ENCODE data around the gene MYRIP.
A peak's percentile ranks its signal among the peaks of the same experiment; 100 is the strongest.

The MYRIP gene

DNA sequence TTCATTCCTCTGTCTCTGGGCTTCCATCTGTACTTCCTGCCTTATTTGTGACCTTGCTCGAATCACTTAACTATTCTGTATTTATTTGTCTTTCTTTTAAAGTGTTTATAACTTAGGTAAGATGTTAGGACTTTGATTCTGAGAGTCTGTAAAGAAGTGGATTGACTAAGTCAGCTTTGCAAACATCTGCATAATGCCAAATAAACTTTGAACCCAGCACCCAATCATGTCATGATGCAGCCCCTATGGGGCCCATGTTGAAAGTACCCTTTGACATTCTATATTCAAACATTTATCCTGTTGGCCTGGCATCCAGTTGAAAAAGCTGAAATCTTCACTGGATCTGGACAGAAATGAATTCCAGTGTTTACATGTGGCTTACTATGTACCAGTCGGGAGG is 3.8 kb upstream of the MYRIP start:
- no peak for DNase-seq (ENCODE audit: extremely low spot score)
- ChIA-PET POLR2A (no interaction called here), CTCF (no interaction called here)
- TF ChIP-seq, protein P1, sequence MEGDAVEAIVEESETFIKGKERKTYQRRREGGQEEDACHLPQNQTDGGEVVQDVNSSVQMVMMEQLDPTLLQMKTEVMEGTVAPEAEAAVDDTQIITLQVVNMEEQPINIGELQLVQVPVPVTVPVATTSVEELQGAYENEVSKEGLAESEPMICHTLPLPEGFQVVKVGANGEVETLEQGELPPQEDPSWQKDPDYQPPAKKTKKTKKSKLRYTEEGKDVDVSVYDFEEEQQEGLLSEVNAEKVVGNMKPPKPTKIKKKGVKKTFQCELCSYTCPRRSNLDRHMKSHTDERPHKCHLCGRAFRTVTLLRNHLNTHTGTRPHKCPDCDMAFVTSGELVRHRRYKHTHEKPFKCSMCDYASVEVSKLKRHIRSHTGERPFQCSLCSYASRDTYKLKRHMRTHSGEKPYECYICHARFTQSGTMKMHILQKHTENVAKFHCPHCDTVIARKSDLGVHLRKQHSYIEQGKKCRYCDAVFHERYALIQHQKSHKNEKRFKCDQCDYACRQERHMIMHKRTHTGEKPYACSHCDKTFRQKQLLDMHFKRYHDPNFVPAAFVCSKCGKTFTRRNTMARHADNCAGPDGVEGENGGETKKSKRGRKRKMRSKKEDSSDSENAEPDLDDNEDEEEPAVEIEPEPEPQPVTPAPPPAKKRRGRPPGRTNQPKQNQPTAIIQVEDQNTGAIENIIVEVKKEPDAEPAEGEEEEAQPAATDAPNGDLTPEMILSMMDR (IDR thresholded peaks at IDR 0.05; ENCODE audit: control extremely low read depth, extremely low read depth, low read depth, missing control alignments): no peak

DNA sequence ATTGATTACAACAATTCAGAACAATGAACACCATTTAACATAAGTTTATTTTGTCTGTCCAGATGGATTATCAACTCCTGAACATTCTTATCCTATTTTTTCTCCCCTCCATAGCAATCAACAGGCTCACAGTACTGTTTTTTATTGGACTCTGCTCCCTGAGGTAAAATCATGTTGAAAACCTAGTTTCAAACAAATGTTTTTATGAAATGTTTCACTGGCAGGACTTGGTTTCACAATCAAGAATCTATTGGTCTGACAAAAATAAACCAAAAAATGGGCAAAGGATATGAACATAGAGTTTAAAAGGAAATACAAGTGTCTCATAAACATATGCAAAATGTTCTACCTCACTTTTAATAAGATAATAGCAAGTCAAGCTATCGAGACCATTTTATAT is 2.6 kb upstream of the MYRIP start:
- ChIA-PET POLR2A (no interaction called here), CTCF (no interaction called here)
- TF ChIP-seq, protein P1 (IDR thresholded peaks at IDR 0.05; ENCODE audit: control extremely low read depth, extremely low read depth, low read depth, missing control alignments): no peak
- no peak for DNase-seq (ENCODE audit: extremely low spot score)

DNA sequence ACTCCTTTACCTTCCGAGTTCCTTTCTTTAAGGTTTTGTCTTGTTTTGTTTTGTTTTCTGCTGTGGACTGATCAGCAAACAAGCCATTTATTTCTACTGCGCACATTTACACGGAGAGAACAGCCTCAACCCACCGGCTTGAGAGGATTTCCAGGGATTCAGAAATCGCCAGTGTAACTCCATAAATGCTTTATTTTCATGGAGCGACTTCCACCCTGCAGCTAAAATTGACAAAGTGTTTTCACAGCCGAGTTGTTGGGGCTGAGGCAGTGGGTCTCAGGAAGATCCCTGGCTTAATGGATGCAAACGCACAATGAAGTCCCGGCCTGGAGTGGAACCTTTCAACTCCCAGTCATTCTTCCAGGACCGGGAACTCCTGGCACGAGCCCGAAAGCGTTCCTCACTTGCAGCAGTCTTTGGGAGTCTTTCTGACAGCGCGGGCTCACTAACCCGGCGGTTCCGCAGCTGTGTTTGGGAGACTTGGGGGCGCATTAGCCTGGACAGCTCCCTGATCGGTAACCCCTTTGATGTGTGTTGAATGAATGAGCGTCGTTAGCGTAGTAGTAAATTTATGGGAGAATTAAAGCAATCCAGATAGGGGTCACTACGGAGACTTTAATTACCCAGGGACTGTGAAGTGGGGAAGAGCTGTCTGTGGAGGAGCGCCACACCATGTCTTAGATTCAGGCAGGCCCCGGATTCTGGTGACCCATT is 785 bp upstream of the MYRIP start:
- no peak for DNase-seq (ENCODE audit: extremely low spot score)
- CTCF ChIA-PET: interaction anchor here (1.2 kb wide), 1 partner anchor 370 kb away, joined by 3 read pairs; no protein-coding TSS in a partner anchor
- TF ChIP-seq, protein P1 (IDR thresholded peaks at IDR 0.05; ENCODE audit: control extremely low read depth, extremely low read depth, low read depth, missing control alignments): no peak
- POLR2A ChIA-PET: no interaction called here

DNA sequence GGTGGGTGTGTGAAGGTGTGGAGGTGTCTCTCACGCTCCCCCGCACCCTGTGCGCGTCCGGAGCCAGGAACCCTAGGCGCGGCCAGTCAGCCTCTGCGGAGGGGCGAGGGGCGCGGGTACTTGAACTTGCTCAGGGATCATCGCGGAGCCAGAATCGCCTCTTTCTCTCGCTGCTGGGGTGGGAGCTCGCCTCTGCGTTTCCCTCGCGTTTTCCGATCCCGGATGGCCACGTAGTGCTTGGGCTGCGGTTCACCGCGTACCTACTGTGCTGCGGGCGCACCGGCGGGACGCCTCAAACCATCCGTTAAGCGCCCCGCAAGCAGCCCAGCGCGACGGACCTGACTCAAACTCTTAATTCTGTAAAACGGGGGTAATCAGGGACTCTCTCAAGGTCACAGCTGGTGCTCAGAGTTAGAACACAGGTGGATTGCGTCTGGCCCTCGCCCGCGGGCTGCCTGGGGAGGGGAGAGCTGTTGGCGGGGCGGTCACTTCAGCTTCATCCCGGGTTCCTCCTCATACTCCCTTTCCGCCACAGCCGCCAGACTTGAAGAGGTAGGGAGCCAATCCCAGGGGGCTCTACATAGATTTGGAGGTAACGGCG is 686 bp downstream of the MYRIP start:
- ChIA-PET POLR2A (no interaction called here), CTCF (no interaction called here)
- DNase-seq (ENCODE audit: extremely low spot score): peak; percentile 17
- TF ChIP-seq, protein P1 (IDR thresholded peaks at IDR 0.05; ENCODE audit: control extremely low read depth, extremely low read depth, low read depth, missing control alignments): no peak

DNA sequence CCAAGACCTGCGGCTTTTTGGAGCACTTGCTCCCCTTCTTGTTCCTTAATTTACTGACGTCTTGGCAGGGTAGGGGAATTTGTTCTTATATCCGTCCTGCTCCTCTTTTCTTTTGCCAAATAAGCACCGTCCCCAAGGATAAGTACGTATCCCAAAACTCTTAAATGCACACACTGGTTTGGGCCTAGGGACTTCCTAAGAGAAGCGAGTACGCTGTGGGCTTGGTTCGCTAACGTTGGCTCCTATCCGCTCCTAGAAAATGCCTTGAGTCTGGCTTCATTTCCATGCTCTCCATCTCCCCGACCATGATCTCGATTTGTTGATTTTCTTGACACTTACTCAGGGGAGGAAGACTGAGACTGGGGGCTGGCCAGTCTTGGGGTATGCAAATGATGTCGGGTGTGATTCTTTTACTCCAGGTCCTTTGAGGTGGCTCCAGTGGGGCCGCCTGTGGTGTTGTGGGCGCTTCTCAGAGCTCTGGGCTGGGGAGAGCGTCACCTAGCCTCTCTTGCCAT is 1.3 kb downstream of the MYRIP start:
- POLR2A ChIA-PET: no interaction called here
- DNase-seq (ENCODE audit: extremely low spot score): peak; percentile 10
- CTCF ChIA-PET: no interaction called here
- TF ChIP-seq, protein P1 (IDR thresholded peaks at IDR 0.05; ENCODE audit: control extremely low read depth, extremely low read depth, low read depth, missing control alignments): no peak

DNA sequence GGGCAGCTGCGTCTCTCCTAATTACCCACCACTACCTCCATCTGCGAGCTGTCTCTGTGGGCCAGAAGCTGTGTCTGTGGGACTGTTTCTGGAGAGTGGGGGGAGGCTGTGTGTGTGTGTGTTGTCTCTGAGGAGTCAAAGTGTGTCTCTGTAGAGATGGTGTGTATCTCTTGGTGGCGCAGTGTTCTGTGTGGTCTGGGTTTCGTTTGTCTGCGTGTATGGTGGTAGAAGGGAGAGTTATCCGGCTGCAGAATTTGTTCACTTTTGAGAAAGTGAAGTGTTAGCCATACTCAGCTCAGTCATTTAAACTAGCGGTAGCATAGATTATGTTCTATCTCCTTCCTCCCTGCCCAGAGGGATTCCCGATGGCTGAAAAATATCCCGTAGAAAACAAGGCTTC is 2.2 kb downstream of the MYRIP start:
- TF ChIP-seq, protein P1 (IDR thresholded peaks at IDR 0.05; ENCODE audit: control extremely low read depth, extremely low read depth, low read depth, missing control alignments): no peak
- CTCF ChIA-PET: interaction anchor here (1.0 to 1.4 kb wide), 3 partner anchors 14 to 368 kb away, joined by 3 to 5 read pairs (median 4); no protein-coding TSS in a partner anchor
- POLR2A ChIA-PET: no interaction called here
- DNase-seq (ENCODE audit: extremely low spot score): no peak

All from GM10248 (cell line).